Esophagus muscularis mucosa (tissue), 3 donors: ENCODE results near the gene SPOCK1.

ENCODE experiments used
- CTCF ChIP-seq, 3 experiments: fragments of 200-600 bp in 2 of 3; fragments of 450-650 bp in 1 of 3; sonication (generic) in 2 of 3; IDR thresholded peaks; one replicate each; pipeline ENCODE4 v1.5.1; 2017 to 2019; ENCODE audit warnings: antibody characterized with exemption in 3 of 3, mild to moderate bottlenecking in 2 of 3, moderate library complexity in 1 of 3
- POLR2A ChIP-seq: fragments of 450-650 bp; IDR thresholded peaks from one replicate; pipeline ENCODE4 v1.6.1; 2017; ENCODE audit warnings: antibody characterized with exemption, moderate library complexity, mild to moderate bottlenecking, low read depth
- POLR2AphosphoS5 ChIP-seq, 2 donors: sonication (generic); formaldehyde crosslinking; IDR thresholded peaks; one replicate each; pipeline ENCODE4 v1.6.1; 2017; ENCODE audit warnings: antibody characterized with exemption in 2 of 2

- TF ChIP-seq POLR2A (no peak), CTCF (IDR thresholded peaks at IDR 0.05) (no peak), POLR2AphosphoS5 (IDR thresholded peaks at IDR 0.05) (no peak)
Observed at GRCh38 chr5:137504916-137505315, 5.8 kb upstream of the SPOCK1 start.
